GM12892 (cell line): ENCODE measurements around the gene GPR84.

Experiments used
- DNase-seq: peaks from one replicate; pipeline ENCODE4 v3.0.0; 2011; ENCODE audit not compliant: insufficient read length
- FAIRE-seq: peaks from 2 replicates; lab custom pipeline; 2011; peaks lifted over from hg19 to GRCh38; lab: Jason Lieb, UNC
- POLR2A ChIP-seq: IDR thresholded peaks from 2 replicates; pipeline ENCODE4 v1.6.1; 2011; ENCODE audit warnings: low read depth, low read length, control low read depth
- POLR2AphosphoS5 ChIP-seq: IDR thresholded peaks from 2 replicates; pipeline ENCODE4 v1.6.1; 2011; ENCODE audit warnings: low read depth, low read length, control low read depth
- TAF1 ChIP-seq: IDR thresholded peaks from 2 replicates; pipeline ENCODE4 v1.6.1; 2011; ENCODE audit warnings: low read depth, mild to moderate bottlenecking, control low read depth, low read length, borderline replicate concordance

Gene GPR84

GRCh38 chr12:54369597-54370131 lies 5.4 kb upstream of the GPR84 start:
- TF ChIP-seq POLR2AphosphoS5 (no peak), TAF1 (no peak), POLR2A (no peak)
- DNase-seq (no peak), FAIRE-seq (no peak)

DNA sequence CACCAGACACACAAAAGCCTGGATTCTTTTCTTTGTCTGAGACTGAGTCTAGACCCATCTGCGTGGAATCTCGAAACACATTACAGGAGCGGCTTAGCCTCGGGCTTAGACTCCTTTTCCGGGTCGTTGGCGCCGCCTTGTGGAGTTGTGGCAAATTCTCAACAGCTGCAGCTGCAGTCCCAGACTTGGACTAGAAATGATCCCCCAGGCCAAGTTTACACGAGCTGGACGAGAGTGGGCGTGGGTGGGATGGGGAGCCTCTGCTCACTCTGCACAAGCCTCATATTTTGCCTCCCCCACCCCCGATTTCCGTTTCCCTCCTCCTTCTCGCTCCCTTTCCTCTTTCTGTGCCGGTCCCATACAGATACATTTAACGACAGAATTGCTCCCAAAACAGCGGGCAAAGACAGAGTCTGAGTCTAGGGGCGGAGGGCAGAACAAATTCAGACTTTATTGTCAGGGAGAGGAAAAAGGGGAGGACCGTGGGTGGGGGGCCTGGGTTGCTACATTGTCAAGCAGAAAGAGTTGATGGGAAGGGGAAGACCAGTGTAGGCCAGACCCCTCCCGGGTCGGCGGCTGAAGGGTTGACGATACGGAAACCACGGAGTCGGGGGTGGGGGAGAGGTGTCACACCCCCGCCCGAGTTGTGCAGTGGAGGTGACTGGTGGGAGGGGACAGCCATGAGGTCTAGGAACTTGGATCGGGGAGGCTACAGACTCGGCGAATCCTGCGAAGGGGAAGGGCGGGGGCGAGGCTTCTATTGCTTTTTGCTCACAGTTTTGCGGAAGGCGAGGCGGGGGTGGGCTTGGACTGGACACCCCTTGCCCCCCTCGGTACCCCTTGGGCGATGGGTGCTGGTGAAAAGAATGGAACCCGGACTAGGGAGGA lies 4.7 kb upstream of the GPR84 start:
- DNase-seq: peak; percentile 76
- TF ChIP-seq POLR2A (no peak), POLR2AphosphoS5 (no peak), TAF1 (no peak)
- peak; percentile 69 for FAIRE-seq

GRCh38 chr12:54368025-54368708 lies 3.9 kb upstream of the GPR84 start:
- DNase-seq: no peak
- peak; percentile 21 for FAIRE-seq
- TF ChIP-seq TAF1 (no peak), POLR2A (no peak), POLR2AphosphoS5 (no peak)

GRCh38 chr12:54363618-54364017 lies 668 bp downstream of the GPR84 start:
- FAIRE-seq (no peak), DNase-seq (no peak)
- no peak for TF ChIP-seq TAF1
- no peak for TF ChIP-seq POLR2AphosphoS5
- TF ChIP-seq POLR2A: no peak

DNA sequence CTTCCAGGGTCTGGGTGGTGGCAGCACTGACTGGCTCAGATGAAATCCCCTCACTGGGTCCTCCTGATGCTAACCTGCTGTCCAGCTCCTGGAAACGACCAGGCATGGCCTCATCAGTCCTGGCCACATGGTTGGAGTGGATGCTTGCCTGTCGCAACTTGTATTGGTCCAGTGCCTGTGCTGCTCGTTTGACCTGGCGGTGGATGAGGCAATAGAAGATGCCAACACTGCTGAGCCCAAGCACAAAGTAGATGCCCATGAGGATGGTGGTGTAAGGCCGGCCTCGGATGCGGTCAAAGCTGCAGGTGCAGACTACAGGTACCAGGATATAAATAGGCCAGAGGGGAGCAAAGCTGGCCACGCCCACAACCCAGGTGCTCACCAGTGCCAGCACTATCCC lies 1.2 kb downstream of the GPR84 start:
- DNase-seq (no peak), FAIRE-seq (no peak)
- TF ChIP-seq TAF1 (no peak), POLR2A (no peak), POLR2AphosphoS5 (no peak)

- TF ChIP-seq POLR2AphosphoS5 (no peak), POLR2A (no peak), TAF1 (no peak)
- no peak for FAIRE-seq
Measured at GRCh38 chr12:54360717-54361456, 3.4 kb downstream of the GPR84 start.

DNA sequence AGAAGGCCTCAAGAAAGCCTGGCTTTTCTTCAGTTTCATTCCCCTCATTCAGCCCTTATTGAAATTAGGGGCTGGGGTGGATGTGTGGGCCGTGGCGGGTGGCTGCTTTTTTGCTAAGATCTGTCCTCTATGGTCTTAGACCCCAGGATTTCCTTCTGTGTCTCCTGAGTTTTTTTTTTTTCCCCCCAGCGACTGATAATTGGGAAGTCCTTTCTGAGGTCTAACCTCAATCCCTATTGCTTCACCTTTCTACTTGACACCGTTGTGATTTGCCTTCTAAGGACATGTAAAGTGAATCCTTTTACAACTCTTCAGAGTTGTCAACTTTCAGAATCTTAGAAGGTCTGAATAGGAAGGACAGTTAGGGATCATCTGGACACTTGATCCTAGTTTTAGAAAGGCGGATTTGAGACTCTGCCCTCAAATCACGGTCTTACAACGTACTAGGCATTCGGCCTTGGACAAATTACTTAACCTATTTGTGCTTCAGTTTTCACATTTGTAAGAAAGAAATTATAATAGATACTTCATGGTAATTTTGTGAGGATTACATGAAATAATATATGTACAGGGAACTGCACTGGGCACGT lies 4.4 kb downstream of the GPR84 start:
- no peak for FAIRE-seq
- TF ChIP-seq TAF1 (no peak), POLR2AphosphoS5 (no peak), POLR2A (no peak)
- no peak for DNase-seq

More at GRCh38 chr12:54360717-54361456, 3.4 kb downstream of the GPR84 start:
- no peak for DNase-seq

DNA sequence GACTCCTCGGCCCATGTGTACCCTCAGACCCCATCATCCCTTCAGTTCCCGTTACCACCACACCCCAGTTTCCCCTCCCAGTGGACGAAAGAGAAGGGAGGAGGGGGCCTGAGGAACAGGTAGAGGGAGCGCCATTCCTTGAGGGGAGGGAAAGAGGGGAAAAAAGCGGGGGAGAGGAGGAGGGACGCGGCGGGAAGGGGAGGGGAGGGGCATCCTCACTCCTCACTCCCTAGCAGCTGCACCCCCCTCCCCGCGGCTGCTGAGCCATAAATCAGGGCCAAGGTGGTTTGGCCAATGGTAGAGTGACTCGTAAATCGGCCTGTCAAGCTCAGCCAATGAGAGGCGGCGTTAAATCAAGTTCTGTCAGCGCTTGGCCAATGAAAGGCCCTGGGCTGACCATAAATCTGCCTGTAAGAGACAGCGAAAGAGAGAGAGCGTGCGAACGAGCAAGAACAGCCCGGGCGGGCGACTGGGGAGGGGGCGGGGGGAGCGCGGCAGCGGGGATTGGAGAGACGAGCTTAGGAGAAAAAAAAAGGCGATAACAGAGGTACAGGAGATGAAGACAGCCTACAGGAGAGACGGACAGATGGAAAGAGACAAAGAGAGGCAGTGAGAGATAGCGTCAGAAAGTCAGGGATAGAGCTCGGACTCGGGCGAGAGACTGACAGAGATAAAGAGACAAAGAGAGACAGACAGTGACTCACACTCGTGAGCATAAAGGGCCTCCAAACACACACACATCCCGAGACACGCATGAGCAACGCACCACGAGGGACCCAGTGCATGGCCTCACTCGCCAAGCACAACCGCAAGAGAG lies 5.1 kb downstream of the GPR84 start:
- TF ChIP-seq POLR2AphosphoS5 (peak; percentile 33; the same call in 1 of the 2 replicates), TAF1 (no peak), POLR2A (0 out of 2 replicates have a peak, but pooled peaks have one; percentile 21)
- DNase-seq (peak; percentile 96), FAIRE-seq (peak; percentile 96)

- TF ChIP-seq POLR2AphosphoS5 (no peak), POLR2A (no peak), TAF1 (no peak)
- DNase-seq: no peak
- no peak for FAIRE-seq
Measured at GRCh38 chr12:54358191-54358944, 5.9 kb downstream of the GPR84 start.
